ENCODE data around the gene ATAD1. TPM values are rescaled to one million over a fixed set of nuclear protein-coding genes. Genes with fewer than 3 reads are reported as not detected.
"Not testable (repeated sequence)": the region's sequence is repeated elsewhere in the genome, so short reads cannot be mapped to it uniquely, and the experiment has no call there.

Gene ATAD1, protein sequence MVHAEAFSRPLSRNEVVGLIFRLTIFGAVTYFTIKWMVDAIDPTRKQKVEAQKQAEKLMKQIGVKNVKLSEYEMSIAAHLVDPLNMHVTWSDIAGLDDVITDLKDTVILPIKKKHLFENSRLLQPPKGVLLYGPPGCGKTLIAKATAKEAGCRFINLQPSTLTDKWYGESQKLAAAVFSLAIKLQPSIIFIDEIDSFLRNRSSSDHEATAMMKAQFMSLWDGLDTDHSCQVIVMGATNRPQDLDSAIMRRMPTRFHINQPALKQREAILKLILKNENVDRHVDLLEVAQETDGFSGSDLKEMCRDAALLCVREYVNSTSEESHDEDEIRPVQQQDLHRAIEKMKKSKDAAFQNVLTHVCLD
- total RNA-seq, result 10 to 100 TPM; 43.3 to 79.3 (median 62.7) TPM

DNA sequence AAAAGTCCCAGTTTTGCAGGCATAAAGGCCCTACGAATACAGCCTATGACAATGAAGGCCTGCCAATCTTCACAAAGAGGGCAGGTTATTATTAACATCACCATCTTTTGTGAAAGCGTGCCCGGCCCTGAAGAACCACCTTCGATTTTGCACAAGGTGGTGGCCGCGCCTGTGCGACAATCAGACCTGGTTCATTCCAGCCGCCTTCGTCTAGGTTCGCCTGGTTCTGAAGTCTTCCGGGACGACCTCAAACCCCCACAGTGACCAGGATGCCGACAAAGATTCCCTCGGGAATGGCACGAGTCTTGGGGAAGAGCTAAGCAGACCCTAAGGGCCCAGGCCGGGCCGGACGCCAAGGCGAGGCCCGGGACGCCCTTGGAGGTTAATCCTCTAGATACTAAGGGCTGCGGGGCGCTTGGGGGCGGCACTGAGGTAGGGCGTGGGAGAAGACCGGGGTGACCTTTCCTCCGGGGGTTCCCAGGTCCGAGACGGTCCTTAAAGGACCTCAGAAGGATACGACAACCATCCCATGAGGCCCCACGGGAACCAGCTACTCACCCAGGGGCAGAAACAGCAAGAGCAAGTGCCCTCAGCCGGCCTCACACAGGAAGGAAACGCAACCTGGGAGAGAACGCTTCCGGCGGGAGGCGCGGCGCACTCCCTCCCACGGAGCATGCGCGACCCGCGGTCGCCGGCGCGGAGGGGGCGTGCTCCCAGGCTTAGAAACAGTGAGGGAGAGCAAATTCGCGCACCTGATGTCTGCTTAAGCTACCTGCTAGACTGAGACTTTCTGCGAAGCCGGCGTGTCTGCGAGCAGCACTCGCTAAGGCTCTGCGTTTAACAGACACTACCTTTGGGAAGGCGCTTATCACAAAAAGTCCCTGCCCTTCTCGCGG is at the start of gene ATAD1:
TSS of gene ATAD1 (minus strand) at position 618 of the 896 bp plus-strand sequence. CDS start 3,627 bp downstream, outside the sequence.
- ATAC-seq (replicated peaks in 6 of 8), result peak; percentile 87 to 96 (median 94)
- 0 to 7% (median 1%) methylated on average over 3 to 19 of the region's 60 CpGs; no CpG with 5 or more reads in 3 of the 10 experiments for WGBS, 10 experiments
- Histone ChIP-seq H3K4me1 (replicated peaks in 1 of 2) (peaks cover 4 to 20% of the 10 kb centered on the region in 2 donors), H3K27ac (peak within 1 kb of the TSS; percentile 89), H3K4me3 (peak within 1 kb of the TSS; percentile 57 to 93 (median 79))
- in situ Hi-C loops (cut with MboI; ENCODE audit: low pct_unique_long_range_greater_than_20kb in 2 of 9, low sequenced_read_pairs in 9 of 9, unreplicated experiment in 9 of 9), result no loop called here

DNA sequence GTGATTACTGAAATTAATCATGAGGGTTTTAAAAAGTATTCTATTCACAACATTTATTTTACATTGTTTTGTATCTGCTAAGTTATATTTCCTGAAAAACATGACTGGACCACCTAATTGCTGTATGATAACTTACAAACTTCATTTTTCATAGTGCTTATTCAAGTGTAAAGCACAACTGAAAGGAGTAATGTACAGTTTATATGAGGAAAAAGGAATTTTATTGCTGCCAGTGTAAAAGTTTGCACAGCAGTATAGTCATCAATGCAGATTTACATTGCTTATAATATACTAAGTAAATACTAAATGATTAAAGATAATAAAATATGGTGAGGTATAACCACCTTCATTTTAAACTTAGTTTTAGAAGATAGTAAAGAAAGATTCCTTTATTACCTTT is 49.4 kb upstream of the ATAD1 start:
- H3K27ac ChIP-seq, result no peak overlapping the region
- peak overlapping the region; percentile 79 to 95 (median 90) for H3K4me3 ChIP-seq
- H3K4me1 ChIP-seq (replicated peaks in 1 of 2), result peaks cover 5 to 31% of the 10 kb centered on the region in 2 donors
- in situ Hi-C loops (cut with MboI; ENCODE audit: low pct_unique_long_range_greater_than_20kb in 2 of 9, low sequenced_read_pairs in 9 of 9, unreplicated experiment in 9 of 9), result loop anchor here in 4 of 9 experiments (25.0 kb wide), 3 partner anchors 520 to 695 kb away; no protein-coding TSS in a partner anchor
- no peak for ATAC-seq (replicated peaks in 6 of 8)

DNA sequence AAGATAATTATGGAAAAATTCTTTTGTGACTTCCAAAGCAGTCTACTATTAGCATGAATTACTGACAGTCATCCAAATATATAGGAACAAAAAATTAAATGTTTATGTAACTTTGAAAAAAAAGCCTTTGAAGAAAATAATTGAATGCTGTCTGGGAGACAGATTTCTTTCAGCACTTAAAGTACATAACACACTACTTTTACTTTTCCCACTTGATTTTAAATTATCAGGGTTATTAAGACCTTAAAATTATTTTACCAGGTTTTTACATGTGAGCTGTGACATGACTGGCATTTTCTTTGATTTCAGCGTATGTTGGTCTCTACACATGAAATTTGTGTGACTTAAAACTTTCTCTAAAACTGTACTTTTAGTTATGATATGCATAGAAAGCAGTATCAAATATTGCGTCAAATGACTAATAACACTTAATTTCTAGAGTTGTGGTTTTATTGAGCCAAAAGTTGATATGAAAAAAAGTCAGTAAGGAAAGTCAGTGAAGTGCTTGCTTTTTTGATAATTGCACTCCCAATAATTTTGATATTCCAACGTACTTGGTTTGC is 48.5 kb upstream of the ATAD1 start:
- in situ Hi-C loops (cut with MboI; ENCODE audit: low pct_unique_long_range_greater_than_20kb in 2 of 9, low sequenced_read_pairs in 9 of 9, unreplicated experiment in 9 of 9), result loop anchor here in 4 of 9 experiments (25.0 kb wide), 3 partner anchors 521 to 696 kb away; no protein-coding TSS in a partner anchor
- H3K4me1 ChIP-seq (replicated peaks in 1 of 2), result peaks cover 7 to 31% of the 10 kb centered on the region in 2 donors
- H3K4me3 ChIP-seq, result peak overlapping the region; percentile 79 to 95 (median 90)
- no peak overlapping the region for H3K27ac ChIP-seq
- WGBS, 10 experiments, result 0 to 50% (median 6%) methylated on average over 1 to 3 of the region's 3 CpGs
- no peak for ATAC-seq (replicated peaks in 6 of 8)

DNA sequence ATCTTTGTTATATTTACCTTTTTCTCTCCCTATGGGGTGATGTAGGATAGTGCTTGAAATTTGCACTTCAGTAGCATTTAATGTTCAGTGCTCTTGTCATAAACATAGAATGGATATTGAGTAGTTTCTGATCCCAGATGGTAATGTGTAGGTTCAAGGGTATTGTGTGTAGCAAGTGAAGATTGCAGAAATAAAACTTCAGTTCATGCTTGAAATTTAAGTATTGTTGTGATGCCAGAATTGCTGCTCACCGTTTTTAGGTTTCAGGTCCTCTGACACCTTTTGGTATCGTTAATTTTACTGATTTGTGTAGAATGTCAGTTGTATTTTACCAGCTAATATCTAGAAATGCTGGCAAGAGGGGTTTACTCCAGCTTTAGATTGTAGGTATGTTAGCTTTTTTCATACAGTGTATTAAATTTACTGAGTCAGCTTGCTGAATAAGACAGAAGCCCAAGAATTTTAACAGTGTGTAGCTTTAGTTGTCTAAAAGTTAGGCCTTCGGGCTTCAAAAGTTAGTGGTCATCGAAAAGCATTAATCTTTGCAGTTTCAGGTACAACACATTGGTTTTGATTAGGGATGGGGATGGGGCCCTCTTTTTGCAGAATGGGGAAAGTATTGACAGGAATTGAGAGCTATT is 47.3 kb upstream of the ATAD1 start:
- H3K4me1 ChIP-seq (replicated peaks in 1 of 2), result peaks cover 10 to 23% of the 10 kb centered on the region in 2 donors
- ATAC-seq (replicated peaks in 6 of 8), result no peak
- in situ Hi-C loops (cut with MboI; ENCODE audit: low pct_unique_long_range_greater_than_20kb in 2 of 9, low sequenced_read_pairs in 9 of 9, unreplicated experiment in 9 of 9), result loop anchor here in 4 of 9 experiments (25.0 kb wide), 3 partner anchors 522 to 697 kb away; no protein-coding TSS in a partner anchor
- 0 to 16% (median 0%) methylated on average over 2 to 4 of the region's 4 CpGs; no CpG with 5 or more reads in 2 of the 10 experiments for WGBS, 10 experiments
- H3K27ac ChIP-seq, result no peak overlapping the region
- peak overlapping the region; percentile 79 to 95 (median 90) for H3K4me3 ChIP-seq

DNA sequence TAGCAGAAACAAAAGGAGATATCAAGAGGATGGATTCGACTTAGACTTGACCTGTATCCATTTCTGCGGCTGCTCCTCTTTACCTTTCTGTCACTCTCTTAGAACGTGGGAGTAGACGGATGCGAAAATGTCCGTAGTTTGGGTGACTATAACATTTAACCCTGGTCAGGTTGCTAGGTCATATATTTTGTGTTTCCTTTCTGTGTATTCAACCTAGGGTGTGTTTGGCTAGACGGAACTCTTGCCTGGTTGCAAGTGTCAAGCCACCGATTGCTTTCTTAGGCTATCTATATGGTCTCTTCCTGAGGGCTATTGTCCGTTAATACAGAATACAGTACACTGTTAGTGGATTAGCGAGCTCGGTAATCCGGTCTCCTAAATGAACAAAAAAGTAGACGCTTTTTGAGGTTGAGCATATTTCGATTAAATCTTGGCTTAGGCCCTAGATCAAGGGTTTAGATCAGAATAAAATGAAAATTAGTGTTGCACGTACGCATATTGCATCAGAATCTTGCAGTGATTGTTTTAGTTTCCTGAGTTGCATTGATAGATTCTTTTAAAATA is 46.6 kb upstream of the ATAD1 start:
- Histone ChIP-seq H3K4me1 (replicated peaks in 1 of 2) (peaks cover 10 to 15% of the 10 kb centered on the region in 2 donors), H3K4me3 (peak overlapping the region; percentile 79 to 95 (median 90)), H3K27ac (peak overlapping the region; percentile 74 to 95)
- 0 to 4% (median 2%) methylated on average over 1 to 16 of the region's 16 CpGs for WGBS, 10 experiments
- in situ Hi-C loops (cut with MboI; ENCODE audit: low pct_unique_long_range_greater_than_20kb in 2 of 9, low sequenced_read_pairs in 9 of 9, unreplicated experiment in 9 of 9), result loop anchor here in 4 of 9 experiments (25.0 kb wide), 3 partner anchors 523 to 698 kb away; no protein-coding TSS in a partner anchor
- no peak for ATAC-seq (replicated peaks in 6 of 8)

DNA sequence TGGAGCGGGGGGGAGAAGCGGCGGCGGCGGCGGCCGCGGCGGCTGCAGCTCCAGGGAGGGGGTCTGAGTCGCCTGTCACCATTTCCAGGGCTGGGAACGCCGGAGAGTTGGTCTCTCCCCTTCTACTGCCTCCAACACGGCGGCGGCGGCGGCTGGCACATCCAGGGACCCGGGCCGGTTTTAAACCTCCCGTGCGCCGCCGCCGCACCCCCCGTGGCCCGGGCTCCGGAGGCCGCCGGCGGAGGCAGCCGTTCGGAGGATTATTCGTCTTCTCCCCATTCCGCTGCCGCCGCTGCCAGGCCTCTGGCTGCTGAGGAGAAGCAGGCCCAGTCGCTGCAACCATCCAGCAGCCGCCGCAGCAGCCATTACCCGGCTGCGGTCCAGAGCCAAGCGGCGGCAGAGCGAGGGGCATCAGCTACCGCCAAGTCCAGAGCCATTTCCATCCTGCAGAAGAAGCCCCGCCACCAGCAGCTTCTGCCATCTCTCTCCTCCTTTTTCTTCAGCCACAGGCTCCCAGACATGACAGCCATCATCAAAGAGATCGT is 46.0 kb upstream of the ATAD1 start:
- not testable (repeated sequence) for H3K4me1 ChIP-seq (replicated peaks in 1 of 2)
- peak overlapping the region; percentile 86 to 95 for H3K27ac ChIP-seq
- in situ Hi-C loops (cut with MboI; ENCODE audit: low pct_unique_long_range_greater_than_20kb in 2 of 9, low sequenced_read_pairs in 9 of 9, unreplicated experiment in 9 of 9), result loop anchor here in 4 of 9 experiments (25.0 kb wide), 3 partner anchors 523 to 698 kb away; no protein-coding TSS in a partner anchor
- 0 to 2% (median 0%) methylated on average over 1 to 7 of the region's 47 CpGs; no CpG with 5 or more reads in 7 of the 10 experiments for WGBS, 10 experiments
- ATAC-seq (replicated peaks in 6 of 8), result peak in 4 of 8 experiments; percentile 11 to 18 (median 14)
- peak overlapping the region; percentile 79 to 95 (median 90) for H3K4me3 ChIP-seq

DNA sequence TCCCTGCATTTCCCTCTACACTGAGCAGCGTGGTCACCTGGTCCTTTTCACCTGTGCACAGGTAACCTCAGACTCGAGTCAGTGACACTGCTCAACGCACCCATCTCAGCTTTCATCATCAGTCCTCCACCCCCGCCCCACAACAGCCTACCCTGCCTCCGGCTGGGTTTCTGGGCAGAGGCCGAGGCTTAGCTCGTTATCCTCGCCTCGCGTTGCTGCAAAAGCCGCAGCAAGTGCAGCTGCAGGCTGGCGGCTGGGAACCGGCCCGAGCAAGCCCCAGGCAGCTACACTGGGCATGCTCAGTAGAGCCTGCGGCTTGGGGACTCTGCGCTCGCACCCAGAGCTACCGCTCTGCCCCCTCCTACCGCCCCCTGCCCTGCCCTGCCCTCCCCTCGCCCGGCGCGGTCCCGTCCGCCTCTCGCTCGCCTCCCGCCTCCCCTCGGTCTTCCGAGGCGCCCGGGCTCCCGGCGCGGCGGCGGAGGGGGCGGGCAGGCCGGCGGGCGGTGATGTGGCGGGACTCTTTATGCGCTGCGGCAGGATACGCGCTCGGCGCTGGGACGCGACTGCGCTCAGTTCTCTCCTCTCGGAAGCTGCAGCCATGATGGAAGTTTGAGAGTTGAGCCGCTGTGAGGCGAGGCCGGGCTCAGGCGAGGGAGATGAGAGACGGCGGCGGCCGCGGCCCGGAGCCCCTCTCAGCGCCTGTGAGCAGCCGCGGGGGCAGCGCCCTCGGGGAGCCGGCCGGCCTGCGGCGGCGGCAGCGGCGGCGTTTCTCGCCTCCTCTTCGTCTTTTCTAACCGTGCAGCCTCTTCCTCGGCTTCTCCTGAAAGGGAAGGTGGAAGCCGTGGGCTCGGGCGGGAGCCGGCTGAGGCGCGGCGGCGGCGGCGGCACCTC is 45.3 kb upstream of the ATAD1 start, which contains the start of the genes KLLN and PTEN:
TSS of gene KLLN (minus strand) at position 481 of the 891 bp plus-strand sequence. CDS start 1,046 bp downstream, outside the sequence.
TSS of gene PTEN (plus strand) at position 573 of the 891 bp plus-strand sequence. CDS start 845 bp downstream, outside the sequence.
- H3K4me1 ChIP-seq (replicated peaks in 1 of 2), result peaks cover 2 to 5% of the 10 kb centered on the region in 2 donors
- peak within 1 kb of the TSS; percentile 79 to 95 (median 90) for H3K4me3 ChIP-seq
- in situ Hi-C loops (cut with MboI; ENCODE audit: low pct_unique_long_range_greater_than_20kb in 2 of 9, low sequenced_read_pairs in 9 of 9, unreplicated experiment in 9 of 9), result loop anchor here in 4 of 9 experiments (25.0 kb wide), 3 partner anchors 524 to 699 kb away; no protein-coding TSS in a partner anchor
- 0% methylated on average over 1 to 4 of the region's 89 CpGs; no CpG with 5 or more reads in 8 of the 10 experiments for WGBS, 10 experiments
- ATAC-seq (replicated peaks in 6 of 8), result peak; percentile 48 to 88 (median 82)
- peak within 1 kb of the TSS; percentile 86 to 95 for H3K27ac ChIP-seq

DNA sequence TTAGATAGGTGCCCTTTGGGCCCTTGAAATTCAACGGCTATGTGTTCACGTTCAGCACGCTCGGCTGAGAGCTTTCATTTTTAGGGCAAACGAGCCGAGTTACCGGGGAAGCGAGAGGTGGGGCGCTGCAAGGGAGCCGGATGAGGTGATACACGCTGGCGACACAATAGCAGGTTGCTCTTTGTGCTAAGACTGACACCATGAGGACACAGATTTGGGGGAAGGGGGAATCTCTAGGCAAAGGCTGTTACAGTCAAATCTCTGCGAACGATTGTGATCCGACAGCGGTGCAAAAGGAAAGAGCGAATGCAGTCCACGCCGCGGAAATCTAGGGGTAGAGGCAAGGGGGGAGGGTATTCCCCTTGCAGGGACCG is 44.6 kb upstream of the ATAD1 start:
- Histone ChIP-seq H3K4me1 (replicated peaks in 1 of 2) (peaks cover 0 to 5% of the 10 kb centered on the region in 2 donors), H3K27ac (peak overlapping the region; percentile 86 to 95), H3K4me3 (peak overlapping the region; percentile 79 to 95 (median 90))
- in situ Hi-C loops (cut with MboI; ENCODE audit: low pct_unique_long_range_greater_than_20kb in 2 of 9, low sequenced_read_pairs in 9 of 9, unreplicated experiment in 9 of 9), result loop anchor here in 4 of 9 experiments (25.0 kb wide), 3 partner anchors 525 to 700 kb away; no protein-coding TSS in a partner anchor
- WGBS, 10 experiments, result 0 to 20% (median 0%) methylated on average over 1 to 11 of the region's 21 CpGs; no CpG with 5 or more reads in 2 of the 10 experiments
- ATAC-seq (replicated peaks in 6 of 8), result peak; percentile 0 to 8 (median 2)

DNA sequence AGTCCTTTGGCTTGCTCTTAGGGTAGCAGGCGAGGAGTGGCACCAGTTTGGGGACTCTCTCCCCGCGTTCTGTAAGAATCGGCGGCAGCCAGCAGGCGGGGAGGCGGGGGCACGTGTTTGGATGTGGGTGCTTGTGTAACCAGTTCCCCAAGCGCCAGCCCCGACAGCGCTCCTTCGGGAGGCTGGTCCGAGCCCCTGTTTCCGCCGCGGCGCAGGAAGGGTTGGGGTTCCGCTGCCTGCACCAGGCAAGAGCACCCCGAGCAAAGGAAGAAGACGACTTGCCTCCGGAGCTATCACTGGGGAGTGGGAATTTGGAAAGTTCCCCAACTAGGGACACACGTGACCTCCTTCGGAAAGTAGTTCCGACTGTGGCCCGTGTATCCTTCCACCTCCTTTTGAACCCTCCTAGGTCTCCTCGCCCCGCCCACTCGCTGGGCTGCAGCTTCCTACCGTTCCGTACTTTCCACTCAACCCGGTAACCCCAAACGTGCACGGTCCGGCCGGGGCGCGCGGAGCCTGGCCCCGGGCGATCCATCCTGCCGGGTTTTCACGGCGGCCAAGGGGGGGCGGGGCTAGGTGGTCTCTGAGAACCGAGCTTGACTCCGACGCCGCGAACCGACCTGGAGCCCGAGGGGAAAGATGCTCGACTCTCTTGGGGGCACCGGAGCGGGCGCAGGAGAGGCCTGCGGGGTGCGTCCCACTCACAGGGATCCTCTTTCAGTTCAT is 44.1 kb upstream of the ATAD1 start:
- peak; percentile 51 to 65 (median 54) for ATAC-seq (replicated peaks in 6 of 8)
- Histone ChIP-seq H3K4me1 (replicated peaks in 1 of 2) (peaks cover 0 to 5% of the 10 kb centered on the region in 2 donors), H3K4me3 (peak overlapping the region; percentile 79 to 95 (median 90)), H3K27ac (peak overlapping the region; percentile 86 to 95)
- WGBS, 10 experiments, result 0 to 4% (median 1%) methylated on average over 1 to 18 of the region's 57 CpGs; no CpG with 5 or more reads in 7 of the 10 experiments
- in situ Hi-C loops (cut with MboI; ENCODE audit: low pct_unique_long_range_greater_than_20kb in 2 of 9, low sequenced_read_pairs in 9 of 9, unreplicated experiment in 9 of 9), result loop anchor here in 4 of 9 experiments (25.0 kb wide), 3 partner anchors 525 to 700 kb away; no protein-coding TSS in a partner anchor

DNA sequence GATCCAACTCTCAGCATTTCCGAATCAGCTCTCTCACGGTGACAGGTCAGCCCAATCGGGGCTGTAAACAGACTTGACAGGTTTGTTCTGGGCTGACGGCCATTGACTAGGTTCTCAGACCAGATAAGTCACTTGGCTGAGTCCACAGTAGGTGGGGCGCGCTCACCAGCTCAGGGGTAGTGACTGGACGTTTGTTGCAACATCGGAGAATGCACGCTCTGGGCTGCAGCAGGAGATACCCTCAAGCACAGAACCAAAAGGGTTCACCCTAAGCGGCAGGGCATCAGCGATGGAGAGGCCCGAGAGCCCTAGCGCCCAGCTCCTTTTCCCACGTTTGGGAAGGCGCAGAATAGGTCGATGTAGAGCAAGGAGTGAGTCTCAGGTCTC is 43.5 kb upstream of the ATAD1 start:
- Histone ChIP-seq H3K4me3 (peak overlapping the region; percentile 79 to 95 (median 90)), H3K4me1 (replicated peaks in 1 of 2) (peaks cover 0 to 5% of the 10 kb centered on the region in 2 donors), H3K27ac (no peak overlapping the region)
- 0 to 79% (median 19%) methylated on average over 1 to 12 of the region's 16 CpGs; no CpG with 5 or more reads in 3 of the 10 experiments for WGBS, 10 experiments
- in situ Hi-C loops (cut with MboI; ENCODE audit: low pct_unique_long_range_greater_than_20kb in 2 of 9, low sequenced_read_pairs in 9 of 9, unreplicated experiment in 9 of 9), result loop anchor here in 4 of 9 experiments (25.0 kb wide), 3 partner anchors 526 to 701 kb away; no protein-coding TSS in a partner anchor
- peak in 2 of 8 experiments; percentile 1 to 10 for ATAC-seq (replicated peaks in 6 of 8)

Data from motor neuron (in vitro differentiated cells).